Adrenal gland (tissue), 5 donors: Measurements from ENCODE around the gene PAX5.

ENCODE experiments used
- POLR2A ChIP-seq, 2 donors: fragments of 450-650 bp; IDR thresholded peaks; one replicate each; pipeline ENCODE4 v1.6.1; 2017; ENCODE audit warnings: antibody characterized with exemption in 2 of 2, mild to moderate bottlenecking in 2 of 2, moderate library complexity in 1 of 2
- TF ChIP-seq, protein P1 (sequence below), 6 experiments: fragments of 450-650 bp in 4 of 6; fragments of 200-600 bp in 2 of 6; sonication (generic) in 1 of 6; IDR thresholded peaks; 1 replicate in 5 of 6; 2 replicates in 1 of 6; pipeline versions ENCODE4 v1.5.1 to v1.8.0; 2016 to 2021; ENCODE audit warnings: antibody characterized with exemption in 6 of 6, mild to moderate bottlenecking in 2 of 6, moderate library complexity in 1 of 6
- donor health status: DM: no; HTN: no; CAD: no.

DNA sequence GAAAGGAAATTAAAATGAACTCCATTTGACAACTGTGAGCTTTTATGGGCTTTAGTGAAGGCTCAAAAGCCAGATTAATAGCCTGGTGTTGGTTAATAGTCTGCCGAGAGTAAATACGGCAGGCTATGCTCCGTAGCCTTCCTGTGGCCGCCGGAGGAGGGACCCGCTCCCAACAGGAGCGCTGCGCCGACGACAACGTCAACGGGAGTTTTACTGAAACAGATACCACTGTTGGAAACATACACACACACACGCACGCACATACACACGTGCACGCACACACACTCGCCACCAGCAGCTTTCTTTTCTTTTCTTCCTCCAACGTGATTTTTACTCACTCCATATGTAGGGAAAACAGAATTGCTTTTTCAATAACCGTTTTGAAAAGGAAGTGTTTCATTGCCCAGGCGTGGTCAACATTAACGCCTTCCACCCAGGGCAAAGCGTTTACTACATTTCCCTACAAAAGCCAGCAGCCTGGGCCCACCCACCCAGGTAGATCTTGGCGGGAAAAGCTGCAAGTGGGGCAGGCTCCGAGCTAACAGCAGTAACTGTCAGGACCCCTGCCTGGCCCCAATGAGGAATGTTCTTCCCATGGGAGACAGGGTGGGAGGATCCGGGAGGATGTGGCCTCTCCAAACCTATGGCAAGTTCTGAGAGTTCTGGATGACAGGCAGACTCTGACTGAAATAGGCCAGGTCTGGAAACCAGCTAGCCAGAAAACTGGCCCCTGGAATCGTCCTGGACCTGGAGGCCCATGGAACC is 72.3 kb downstream of the PAX5 start:
- TF ChIP-seq, protein P1, sequence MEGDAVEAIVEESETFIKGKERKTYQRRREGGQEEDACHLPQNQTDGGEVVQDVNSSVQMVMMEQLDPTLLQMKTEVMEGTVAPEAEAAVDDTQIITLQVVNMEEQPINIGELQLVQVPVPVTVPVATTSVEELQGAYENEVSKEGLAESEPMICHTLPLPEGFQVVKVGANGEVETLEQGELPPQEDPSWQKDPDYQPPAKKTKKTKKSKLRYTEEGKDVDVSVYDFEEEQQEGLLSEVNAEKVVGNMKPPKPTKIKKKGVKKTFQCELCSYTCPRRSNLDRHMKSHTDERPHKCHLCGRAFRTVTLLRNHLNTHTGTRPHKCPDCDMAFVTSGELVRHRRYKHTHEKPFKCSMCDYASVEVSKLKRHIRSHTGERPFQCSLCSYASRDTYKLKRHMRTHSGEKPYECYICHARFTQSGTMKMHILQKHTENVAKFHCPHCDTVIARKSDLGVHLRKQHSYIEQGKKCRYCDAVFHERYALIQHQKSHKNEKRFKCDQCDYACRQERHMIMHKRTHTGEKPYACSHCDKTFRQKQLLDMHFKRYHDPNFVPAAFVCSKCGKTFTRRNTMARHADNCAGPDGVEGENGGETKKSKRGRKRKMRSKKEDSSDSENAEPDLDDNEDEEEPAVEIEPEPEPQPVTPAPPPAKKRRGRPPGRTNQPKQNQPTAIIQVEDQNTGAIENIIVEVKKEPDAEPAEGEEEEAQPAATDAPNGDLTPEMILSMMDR (IDR thresholded peaks at IDR 0.05) = no peak
- TF ChIP-seq POLR2A (IDR thresholded peaks at IDR 0.05) = no peak
